ENCODE measurements around the gene HPGD.
"Not testable (repeated sequence)": the region's sequence is repeated elsewhere in the genome, so short reads cannot be mapped to it uniquely, and the experiment has no call there.

Gene HPGD

GRCh38 chr4:174524242-174524641, 2.0 kb upstream of the HPGD start:
- no peak for DNase-seq (ENCODE audit: low read depth)

DNA sequence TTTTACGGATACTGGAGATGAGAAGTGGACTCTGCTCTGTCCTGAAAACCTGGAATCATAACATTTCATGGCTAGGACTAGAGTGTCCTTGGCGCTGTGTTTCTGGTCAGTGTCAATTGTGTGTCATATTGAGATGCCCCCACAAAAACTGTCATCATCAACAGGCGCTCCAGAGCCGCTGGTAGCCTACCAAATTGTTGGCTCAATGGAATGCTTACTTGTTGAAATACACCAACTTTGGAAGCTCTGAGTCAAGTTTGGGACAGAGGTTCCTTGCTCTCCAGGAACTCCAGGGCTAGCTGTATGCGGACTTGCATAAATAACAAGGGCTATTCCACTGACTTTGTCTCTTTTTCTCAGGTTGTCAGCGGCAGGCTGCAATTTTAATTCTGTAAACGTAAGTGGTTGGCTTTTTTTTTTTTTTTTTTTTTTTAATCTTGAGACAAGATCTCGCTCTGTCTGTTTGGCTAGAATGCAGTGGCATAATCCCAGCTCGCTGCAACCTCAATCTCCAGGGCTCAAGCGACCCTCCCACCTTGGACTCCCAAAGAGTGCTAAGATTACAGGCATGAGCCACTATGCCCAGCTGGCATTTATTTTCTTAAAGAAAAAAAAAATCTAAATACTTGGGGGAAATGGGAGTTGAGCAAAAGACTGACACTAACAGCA, 871 bp upstream of the HPGD start:
- DNase-seq (ENCODE audit: low read depth): no peak

- DNase-seq (ENCODE audit: low read depth): peak; percentile 12
These were observed 497 bp downstream of the HPGD start for GRCh38 chr4:174521800-174522182.

DNA sequence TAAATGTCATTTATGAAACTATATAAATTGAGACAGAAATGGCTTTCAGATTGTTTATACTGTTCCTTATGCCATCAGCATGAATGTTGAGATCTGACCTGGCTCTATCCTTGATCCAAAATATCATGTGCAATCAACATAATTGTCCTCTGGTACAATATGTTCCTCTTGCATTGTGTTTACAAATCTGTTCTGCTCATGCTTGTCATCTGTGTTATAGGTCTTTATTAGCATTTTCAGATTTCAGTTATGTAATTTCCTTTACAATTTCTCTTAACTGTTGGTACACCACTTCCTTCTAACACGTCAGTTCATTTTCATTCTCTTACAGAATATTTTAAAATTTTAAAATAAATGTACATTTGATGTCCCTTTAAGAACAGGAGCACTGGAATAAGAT, 1.6 kb downstream of the HPGD start:
- no peak for DNase-seq (ENCODE audit: low read depth)

DNA sequence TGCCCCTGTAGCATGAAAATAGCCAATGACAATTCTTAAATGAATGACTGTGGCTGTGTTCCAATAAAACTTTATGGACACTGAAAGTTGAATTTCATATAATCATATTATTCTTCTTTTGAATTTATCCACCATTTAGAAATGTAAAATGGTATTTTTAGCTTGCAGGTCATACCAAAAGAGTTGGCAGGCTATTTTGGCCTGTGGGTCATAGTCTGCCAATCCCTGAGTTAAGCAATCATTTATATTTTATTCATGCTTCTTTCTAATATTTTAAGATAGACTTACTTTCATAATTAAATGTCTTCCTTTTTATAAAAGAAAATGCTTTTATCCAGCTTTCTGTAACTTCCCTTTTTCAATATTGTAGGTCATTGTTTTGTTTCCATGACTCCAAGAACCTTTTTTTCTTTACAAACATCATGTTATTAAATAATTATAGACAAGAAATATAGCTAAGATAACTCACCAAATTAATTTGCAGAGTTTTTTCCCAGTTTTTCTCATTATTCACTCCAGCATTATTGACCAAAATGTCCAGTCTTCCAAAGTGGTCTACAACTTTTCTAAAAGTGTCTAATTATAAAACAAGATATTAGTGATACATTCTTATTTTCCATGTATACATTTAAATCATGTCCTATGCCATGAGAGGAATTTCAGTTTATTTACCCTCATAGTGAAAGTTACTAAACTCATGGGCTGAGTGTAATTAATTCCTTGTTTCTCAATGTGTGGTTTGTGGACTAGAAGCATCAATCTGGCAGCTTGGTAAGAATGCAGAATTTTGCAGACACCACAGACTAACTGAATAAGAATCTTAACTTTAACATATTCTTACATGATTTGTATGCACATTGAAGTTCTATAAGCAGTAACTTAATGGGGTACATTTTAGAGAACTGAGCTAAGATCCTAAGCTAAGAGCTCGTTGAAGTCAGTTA, 4.5 kb downstream of the HPGD start:
- no peak for DNase-seq (ENCODE audit: low read depth)

GRCh38 chr4:174516794-174517193, 5.5 kb downstream of the HPGD start:
- DNase-seq (ENCODE audit: low read depth): no peak

DNA sequence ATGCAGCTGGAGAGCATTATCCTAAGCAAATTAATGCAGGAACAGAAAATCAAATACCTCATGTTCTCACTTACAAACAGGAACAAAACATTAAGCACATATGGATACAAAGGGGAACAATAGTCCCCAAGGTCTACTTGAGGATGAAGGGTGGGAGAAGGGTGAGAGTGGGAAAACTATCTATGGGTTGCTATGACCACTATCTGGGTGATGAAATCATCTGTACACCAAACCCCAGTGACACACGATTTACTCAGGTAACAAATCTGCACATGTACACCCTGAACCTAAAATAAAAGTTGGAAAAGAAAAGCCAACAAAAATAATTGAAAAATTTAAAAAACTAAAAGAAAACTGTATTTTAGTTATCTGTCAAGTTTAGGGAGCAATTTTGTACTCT, 5.9 kb downstream of the HPGD start:
- no peak for DNase-seq (ENCODE audit: low read depth)

DNA sequence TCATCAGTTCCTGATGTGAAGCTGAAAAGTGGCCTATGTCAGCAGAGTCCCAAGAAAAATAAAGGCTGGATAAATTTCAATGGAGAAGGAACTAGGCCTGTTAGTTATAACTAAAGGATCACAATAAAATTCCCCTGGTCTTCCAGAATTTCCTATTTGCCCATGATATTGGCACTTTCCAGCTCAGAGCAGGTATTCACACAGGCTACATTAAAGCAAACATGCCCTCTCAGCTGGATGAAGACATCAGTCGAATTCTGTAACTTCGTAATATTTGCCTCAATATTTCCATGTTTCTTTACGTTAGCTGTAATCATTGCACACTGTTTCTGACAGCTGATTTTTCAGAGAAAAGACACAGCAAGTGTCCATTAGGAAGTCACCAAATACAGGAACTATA, 9.5 kb downstream of the HPGD start:
- DNase-seq (ENCODE audit: low read depth): no peak

GRCh38 chr4:174505892-174506291, 16.4 kb downstream of the HPGD start:
- no peak for DNase-seq (ENCODE audit: low read depth)

- DNase-seq (ENCODE audit: low read depth): no peak
These were observed 17.3 kb downstream of the HPGD start for GRCh38 chr4:174505007-174505406.

GRCh38 chr4:174503079-174503715, 19.1 kb downstream of the HPGD start:
- DNase-seq (ENCODE audit: low read depth): no peak

DNA sequence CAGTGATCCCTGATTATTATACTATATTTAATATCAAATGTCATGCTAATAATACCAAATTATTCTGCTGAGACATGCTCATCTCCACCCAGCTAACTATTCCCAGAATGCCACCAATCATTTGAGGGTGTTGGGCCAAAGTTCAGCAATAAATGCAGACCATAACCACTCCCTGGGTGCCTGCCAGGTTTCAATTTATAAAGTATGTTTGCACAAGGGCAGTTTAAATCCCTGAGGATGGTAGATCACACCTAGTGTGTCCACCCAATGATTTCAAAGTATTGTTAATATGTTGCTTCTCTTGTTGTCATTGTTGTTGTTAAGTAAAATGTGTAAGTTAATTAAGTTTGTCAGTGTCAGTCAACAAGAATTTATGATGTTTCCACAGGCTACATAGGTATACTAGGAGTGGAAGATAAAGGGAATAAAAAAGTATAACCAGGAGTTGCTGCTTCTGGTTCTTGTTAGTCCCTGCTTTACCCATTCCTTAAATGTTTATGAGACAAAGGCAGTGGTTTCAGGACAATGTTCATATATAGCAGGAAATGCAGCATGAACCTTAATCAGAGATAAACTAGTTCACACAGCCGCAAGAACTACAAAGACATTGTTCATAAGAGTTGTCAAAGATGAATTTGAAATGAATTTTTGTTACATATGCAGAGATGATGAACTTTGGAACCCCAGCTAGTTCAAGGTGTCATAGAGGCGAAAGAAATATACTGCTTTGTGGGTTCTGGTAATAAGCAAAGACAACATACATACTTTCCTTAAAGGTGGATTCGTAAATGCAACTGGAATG, 25.5 kb downstream of the HPGD start:
- DNase-seq (ENCODE audit: low read depth): no peak

DNA sequence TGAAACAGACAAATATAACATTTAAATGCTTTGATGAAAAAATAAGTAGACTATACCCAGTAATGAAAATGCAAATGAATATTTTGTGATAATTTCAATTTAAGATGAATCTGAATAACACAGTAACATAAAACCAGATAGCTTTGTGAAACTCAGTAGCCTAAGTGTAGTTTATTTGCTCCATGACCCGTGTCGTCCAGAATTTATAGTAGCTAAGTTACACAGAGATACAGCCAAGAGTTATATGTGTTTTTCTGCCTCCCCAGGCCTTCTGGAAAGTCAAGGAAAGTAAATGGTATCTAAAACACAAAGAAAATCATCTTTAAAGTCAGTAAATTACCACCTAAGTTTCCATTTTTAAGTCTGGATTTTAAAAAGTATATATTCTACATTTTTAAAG, 26.7 kb downstream of the HPGD start:
- DNase-seq (ENCODE audit: low read depth): no peak

DNA sequence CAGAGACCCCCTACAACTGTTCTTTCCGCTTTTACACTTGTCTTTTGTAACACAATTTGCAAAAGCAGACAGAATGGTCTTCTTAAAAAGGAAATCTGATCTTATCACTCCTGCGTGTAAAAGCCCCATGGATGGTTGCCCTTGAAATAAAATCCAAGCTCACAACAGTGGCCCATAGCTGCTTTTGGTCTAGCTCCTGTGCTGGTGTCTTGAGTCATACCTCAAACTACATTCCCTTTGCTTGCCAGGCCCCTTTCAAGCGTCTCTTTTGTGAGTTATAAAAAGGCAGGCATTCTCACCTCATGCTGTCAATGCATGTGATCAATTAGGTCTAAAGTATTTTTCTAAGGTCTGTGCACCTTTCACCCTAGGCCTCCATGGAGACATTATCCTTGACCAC, 27.6 kb downstream of the HPGD start:
- no peak for DNase-seq (ENCODE audit: low read depth)

- no peak for DNase-seq (ENCODE audit: low read depth)
These were observed 28.1 kb downstream of the HPGD start for GRCh38 chr4:174494146-174494545.

GRCh38 chr4:174490451-174490961, 31.8 kb downstream of the HPGD start:
- DNase-seq (ENCODE audit: low read depth): no peak

DNA sequence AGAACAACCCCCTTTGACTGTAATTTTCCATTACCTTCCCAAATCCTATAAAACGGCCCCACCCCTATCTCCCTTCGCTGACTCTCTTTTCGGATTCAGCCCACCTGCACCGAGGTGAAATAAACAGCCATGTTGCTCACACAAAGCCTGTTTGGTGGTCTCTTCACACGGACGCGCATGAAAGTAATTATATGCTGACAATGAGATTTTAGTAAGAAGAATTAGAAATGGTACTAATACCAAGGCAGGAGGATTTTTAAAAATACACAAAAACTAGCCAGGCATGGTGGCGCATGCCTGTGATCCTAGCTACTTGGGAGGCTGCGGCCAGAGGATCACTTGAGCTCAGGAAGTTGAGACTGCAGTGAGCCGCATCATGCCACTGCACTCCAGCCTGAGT, 33.9 kb downstream of the HPGD start:
- DNase-seq (ENCODE audit: low read depth): not testable (repeated sequence)

- no peak for DNase-seq (ENCODE audit: low read depth)
These were observed 37.3 kb downstream of the HPGD start for GRCh38 chr4:174485025-174485424.

DNA sequence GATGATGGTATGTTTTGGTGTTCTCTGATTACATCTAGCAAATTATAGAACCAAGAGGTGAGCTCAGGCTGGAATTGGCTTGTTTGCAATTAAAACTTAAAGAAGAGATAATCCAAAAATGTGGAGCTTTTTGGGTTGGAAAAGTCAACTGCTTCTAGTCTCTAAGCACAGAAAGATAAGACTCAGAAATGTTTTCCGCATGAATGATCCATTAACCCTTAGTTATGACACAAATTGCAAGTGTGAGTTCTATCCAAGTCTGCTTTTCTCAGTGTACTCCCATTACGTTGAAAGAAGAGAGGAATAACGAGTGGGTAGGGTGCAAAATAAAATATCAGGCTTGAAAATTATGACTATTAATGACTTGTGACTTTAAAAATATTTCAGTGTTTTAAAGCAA, 38.5 kb downstream of the HPGD start:
- no peak for DNase-seq (ENCODE audit: low read depth)

DNA sequence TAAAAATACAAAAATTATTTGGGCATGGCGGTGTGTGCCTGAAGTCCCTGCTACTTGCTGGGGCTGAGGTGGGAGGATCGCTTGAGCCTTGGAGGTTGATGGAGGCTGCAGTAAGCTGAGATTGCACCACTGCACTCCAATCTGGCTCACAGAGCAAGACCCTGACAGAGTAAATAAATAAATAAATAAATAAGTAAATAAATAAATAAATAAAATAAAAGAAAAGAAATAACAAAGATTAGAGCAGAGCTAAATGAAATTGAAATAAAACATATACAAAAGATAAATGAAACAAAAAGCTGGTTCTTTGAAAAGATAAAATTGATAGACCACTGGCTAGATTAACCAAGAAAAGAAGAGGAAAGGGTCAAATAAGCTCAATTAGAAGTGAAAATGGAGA, 43.1 kb downstream of the HPGD start:
- DNase-seq (ENCODE audit: low read depth): no peak

DNA sequence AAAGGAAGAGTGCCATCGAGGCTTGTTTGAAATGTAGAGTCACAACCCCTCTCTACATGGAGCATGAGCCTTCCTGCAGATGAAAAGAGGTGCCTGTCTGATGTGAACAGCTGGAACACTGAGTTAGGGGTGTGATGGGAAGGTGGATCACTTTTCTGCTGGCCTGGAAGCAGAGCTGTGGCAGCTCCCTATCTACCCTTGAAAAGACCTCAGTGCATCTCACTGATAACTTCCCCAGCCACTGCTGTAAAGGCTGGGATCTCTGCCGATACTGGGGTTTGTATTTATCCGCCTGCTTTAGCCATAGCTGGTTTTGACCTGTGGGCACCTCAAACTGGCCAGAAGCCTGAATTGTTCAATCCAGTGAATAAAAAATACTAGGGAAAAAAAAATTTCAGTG, 46.8 kb downstream of the HPGD start:
- DNase-seq (ENCODE audit: low read depth): no peak

DNA sequence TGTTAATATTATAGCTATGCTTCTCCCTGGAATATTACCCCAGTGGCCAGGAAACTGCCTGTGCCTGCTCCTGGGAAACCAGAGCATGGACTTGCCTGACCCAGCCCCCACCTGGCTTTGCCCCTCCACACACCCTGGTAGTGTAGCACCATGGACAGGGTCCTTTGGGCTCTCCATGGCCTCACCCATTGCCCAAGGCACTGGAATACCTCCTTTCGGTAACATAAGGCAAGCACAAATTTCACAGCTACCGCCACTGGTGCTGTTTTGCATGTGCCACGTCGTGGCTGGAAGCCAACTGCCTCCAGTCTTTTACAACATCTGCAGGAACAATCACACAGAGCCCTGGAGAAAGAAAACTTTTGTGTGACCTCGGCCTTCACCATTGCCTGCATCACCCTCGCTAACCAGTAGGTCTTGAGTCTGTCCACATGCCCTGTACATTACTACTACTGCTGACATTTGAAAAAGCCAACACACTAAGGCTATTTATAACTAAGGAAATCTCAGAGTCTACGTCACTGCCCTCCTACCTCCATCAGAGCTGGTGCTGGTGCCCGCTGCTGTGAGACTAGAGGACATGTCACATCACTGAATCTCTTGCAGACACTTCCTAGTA, 47.7 kb downstream of the HPGD start:
- DNase-seq (ENCODE audit: low read depth): no peak

Data from activated gamma-delta T cell treated with anti-CD3 and anti-CD28 coated beads, Interleukin-2, amount 50 U/mL, for 16 hours (primary cell).